MM.1S (cell line): ENCODE measurements around the gene KRTAP19-8.

Experiments used
- DNase-seq: peaks from one replicate; pipeline ENCODE4 v3.0.0-alpha.2; 2015
- H2AFZ ChIP-seq: fragments of 300-600 bp; sonication (generic); 2 replicates; pipeline ENCODE4 v1.6.0; 2016; ENCODE audit warnings: antibody characterized with exemption, low read length
- H3F3A ChIP-seq: fragments of 300-600 bp; sonication (generic); 2 replicates; pipeline ENCODE4 v1.6.1; 2016; ENCODE audit warnings: mild to moderate bottlenecking, antibody characterized with exemption, low read length, moderate library complexity, mixed read lengths; ENCODE audit not compliant: insufficient read depth
- H3K27ac ChIP-seq: fragments of 300-600 bp; sonication (generic); 2 replicates; pipeline ENCODE4 v1.5.1; 2016; ENCODE audit warnings: mild to moderate bottlenecking, low read length
- H3K27me3 ChIP-seq: fragments of 300-600 bp; sonication (generic); replicated peaks from 2 replicates; pipeline ENCODE4 v1.6.0; 2016; ENCODE audit warnings: low read length; ENCODE audit not compliant: insufficient read depth
- H3K36me3 ChIP-seq: fragments of 300-600 bp; sonication (generic); replicated peaks from 2 replicates; pipeline ENCODE4 v1.6.1; 2016; ENCODE audit warnings: mild to moderate bottlenecking, low read length, mixed read lengths; ENCODE audit not compliant: insufficient read depth
- H3K4me1 ChIP-seq: fragments of 300-600 bp; sonication (generic); 2 replicates; pipeline ENCODE4 v1.6.1; 2016; ENCODE audit warnings: low read length, mixed read lengths
- H3K4me2 ChIP-seq: fragments of 300-600 bp; sonication (generic); 2 replicates; pipeline ENCODE4 v1.6.0; 2016; ENCODE audit warnings: low read depth, low read length
- H3K4me3 ChIP-seq: fragments of 300-600 bp; sonication (generic); 2 replicates; pipeline ENCODE4 v1.5.1; 2016; ENCODE audit warnings: low read length, mixed read lengths
- H3K79me2 ChIP-seq: fragments of 300-600 bp; sonication (generic); 2 replicates; pipeline ENCODE4 v1.6.1; 2016; ENCODE audit warnings: mixed run types, low read length, mixed read lengths
- H3K9ac ChIP-seq: fragments of 300-600 bp; sonication (generic); 2 replicates; pipeline ENCODE4 v1.6.1; 2016; ENCODE audit warnings: low read length, mixed read lengths
- H3K9me2 ChIP-seq: fragments of 300-600 bp; sonication (generic); replicated peaks from 2 replicates; pipeline ENCODE4 v1.6.1; 2016; ENCODE audit warnings: mild to moderate bottlenecking, low read length, mixed read lengths; ENCODE audit not compliant: insufficient read depth
- H3K9me3 ChIP-seq: fragments of 300-600 bp; sonication (generic); replicated peaks from 2 replicates; pipeline ENCODE4 v1.6.1; 2016; ENCODE audit warnings: mild to moderate bottlenecking, low read length, mixed read lengths; ENCODE audit not compliant: insufficient read depth
- H4K20me1 ChIP-seq: fragments of 300-600 bp; sonication (generic); 2 replicates; pipeline ENCODE4 v1.6.1; 2016; ENCODE audit warnings: mild to moderate bottlenecking, low read length, moderate library complexity, mixed read lengths; ENCODE audit not compliant: insufficient read depth
- CTCF ChIP-seq: fragments of 300-600 bp; sonication (generic); IDR thresholded peaks from 2 replicates; pipeline ENCODE4 v1.5.1; 2016; ENCODE audit warnings: antibody characterized with exemption, low read length, mixed read lengths
- EZH2 ChIP-seq: fragments of 300-600 bp; sonication (generic); optimal IDR thresholded peaks from 2 replicates; pipeline ENCODE3; 2017; ENCODE audit warnings: low read depth, mild to moderate bottlenecking, antibody characterized with exemption, low read length, mixed read lengths
- EZH2phosphoT487 ChIP-seq: fragments of 300-600 bp; sonication (generic); IDR thresholded peaks from 2 replicates; pipeline ENCODE4 v1.6.1; 2018; ENCODE audit warnings: antibody characterized with exemption, low read length

The KRTAP19-8 gene

GRCh38 chr21:31018232-31018631 lies 20.0 kb downstream of the KRTAP19-8 start:
- H3K9ac ChIP-seq, result no peak overlapping the region
- no peaks in the 10 kb centered on the region for H3K9me2 ChIP-seq
- H3K9me3 ChIP-seq, result no peaks in the 10 kb centered on the region
- H3K79me2 ChIP-seq, result no peaks in the 10 kb centered on the region
- TF ChIP-seq EZH2 (no peak), CTCF (no peak), EZH2phosphoT487 (no peak)
- H3F3A ChIP-seq, result no peaks in the 10 kb centered on the region
- no peaks in the 10 kb centered on the region for H4K20me1 ChIP-seq
- DNase-seq, result no peak
- H3K4me1 ChIP-seq, result no peaks in the 10 kb centered on the region
- H3K4me2 ChIP-seq, result no peak overlapping the region
- H2AFZ ChIP-seq, result no peak overlapping the region
- no peaks in the 10 kb centered on the region for H3K27me3 ChIP-seq
- H3K36me3 ChIP-seq, result no peaks in the 10 kb centered on the region
- H3K27ac ChIP-seq, result no peak overlapping the region
- no peak overlapping the region for H3K4me3 ChIP-seq

DNA sequence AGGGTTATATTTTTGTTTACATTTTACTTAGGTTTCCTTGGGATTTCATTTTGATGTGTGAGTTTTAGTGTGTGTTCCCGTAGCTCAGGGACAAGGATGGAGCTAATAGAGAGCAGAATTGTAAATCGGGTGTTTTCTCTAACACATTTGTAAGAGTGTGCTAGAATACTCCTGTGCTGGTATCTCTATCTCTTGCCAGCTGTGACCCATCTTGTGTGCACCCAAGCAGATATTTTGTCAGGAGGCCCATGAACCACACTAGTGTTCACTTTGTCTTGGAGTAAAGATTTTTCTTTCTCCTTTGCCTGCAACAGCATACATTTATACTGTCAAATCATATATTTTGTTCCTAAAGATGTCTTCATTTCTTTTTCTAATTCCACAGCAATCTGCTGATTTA lies 23.4 kb downstream of the KRTAP19-8 start:
- Histone ChIP-seq H3K4me2 (no peak overlapping the region), H3K9ac (no peak overlapping the region), H3K9me3 (no peaks in the 10 kb centered on the region), H3K27me3 (no peaks in the 10 kb centered on the region), H3K36me3 (no peaks in the 10 kb centered on the region), H3K4me3 (no peak overlapping the region), H3F3A (no peaks in the 10 kb centered on the region; the same call in 1 of the 2 replicates), H3K4me1 (0 out of 2 replicates have a peak, but pooled peaks cover 4% of the 10 kb centered on the region), H3K27ac (no peak overlapping the region), H2AFZ (no peak overlapping the region), H3K9me2 (no peaks in the 10 kb centered on the region), H4K20me1 (no peaks in the 10 kb centered on the region), H3K79me2 (no peaks in the 10 kb centered on the region)
- no peak for TF ChIP-seq EZH2phosphoT487
- no peak for TF ChIP-seq EZH2
- no peak for TF ChIP-seq CTCF
- no peak for DNase-seq

- no peaks in the 10 kb centered on the region; the same call in 1 of the 2 replicates for H3F3A ChIP-seq
- no peaks in the 10 kb centered on the region for H3K36me3 ChIP-seq
- no peaks in the 10 kb centered on the region for H3K9me3 ChIP-seq
- no peaks in the 10 kb centered on the region for H3K9me2 ChIP-seq
- no peaks in the 10 kb centered on the region for H3K79me2 ChIP-seq
- peak; percentile 25 for DNase-seq
- peak overlapping the region; percentile 27 for H2AFZ ChIP-seq
- H3K9ac ChIP-seq, result peak overlapping the region; percentile 21; the same call in 1 of the 2 replicates
- no peaks in the 10 kb centered on the region for H3K27me3 ChIP-seq
- no peaks in the 10 kb centered on the region for H4K20me1 ChIP-seq
- TF ChIP-seq EZH2phosphoT487, result no peak
- TF ChIP-seq CTCF, result no peak
- no peak for TF ChIP-seq EZH2
- H3K4me3 ChIP-seq, result peak overlapping the region; percentile 33
- H3K27ac ChIP-seq, result peak overlapping the region; percentile 2; the same call in 1 of the 2 replicates
- peak overlapping the region; percentile 72 for H3K4me2 ChIP-seq
- 0 out of 2 replicates have a peak, but pooled peaks cover 4% of the 10 kb centered on the region for H3K4me1 ChIP-seq
Observed at GRCh38 chr21:31012133-31013089, 25.9 kb downstream of the KRTAP19-8 start.
